ENCODE measurements around the gene IGSF3.

IGSF3 gene

DNA sequence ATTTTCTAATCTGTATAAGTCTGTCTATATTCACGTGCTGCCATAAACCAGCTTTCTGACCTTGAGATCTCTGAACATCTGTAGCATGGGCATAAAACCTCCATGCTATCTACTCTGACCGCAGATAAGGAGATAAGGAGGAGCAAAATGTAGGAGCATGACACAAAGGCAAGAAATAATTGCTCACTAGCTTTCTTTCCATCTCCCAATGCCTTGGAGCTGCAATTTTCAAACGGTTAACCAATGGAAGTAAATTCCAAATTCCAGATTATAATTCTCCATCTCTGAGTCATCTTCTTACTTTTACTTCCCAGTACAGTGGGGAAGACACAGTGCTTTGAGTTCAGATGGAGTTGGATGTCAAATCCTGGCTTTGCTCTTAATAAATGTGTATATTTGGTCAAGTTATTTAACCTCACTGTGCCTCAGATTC lies 138.3 kb downstream of the IGSF3 start:
- TF ChIP-seq, protein P1, sequence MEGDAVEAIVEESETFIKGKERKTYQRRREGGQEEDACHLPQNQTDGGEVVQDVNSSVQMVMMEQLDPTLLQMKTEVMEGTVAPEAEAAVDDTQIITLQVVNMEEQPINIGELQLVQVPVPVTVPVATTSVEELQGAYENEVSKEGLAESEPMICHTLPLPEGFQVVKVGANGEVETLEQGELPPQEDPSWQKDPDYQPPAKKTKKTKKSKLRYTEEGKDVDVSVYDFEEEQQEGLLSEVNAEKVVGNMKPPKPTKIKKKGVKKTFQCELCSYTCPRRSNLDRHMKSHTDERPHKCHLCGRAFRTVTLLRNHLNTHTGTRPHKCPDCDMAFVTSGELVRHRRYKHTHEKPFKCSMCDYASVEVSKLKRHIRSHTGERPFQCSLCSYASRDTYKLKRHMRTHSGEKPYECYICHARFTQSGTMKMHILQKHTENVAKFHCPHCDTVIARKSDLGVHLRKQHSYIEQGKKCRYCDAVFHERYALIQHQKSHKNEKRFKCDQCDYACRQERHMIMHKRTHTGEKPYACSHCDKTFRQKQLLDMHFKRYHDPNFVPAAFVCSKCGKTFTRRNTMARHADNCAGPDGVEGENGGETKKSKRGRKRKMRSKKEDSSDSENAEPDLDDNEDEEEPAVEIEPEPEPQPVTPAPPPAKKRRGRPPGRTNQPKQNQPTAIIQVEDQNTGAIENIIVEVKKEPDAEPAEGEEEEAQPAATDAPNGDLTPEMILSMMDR (IDR thresholded peaks at IDR 0.05; ENCODE audit: low read depth, low read length, missing control alignments) = no peak
- H3K4me3 ChIP-seq (ENCODE audit: low read depth, low read length) = no peak overlapping the region
- no peak for DNase-seq (ENCODE audit: low read depth)
- in situ Hi-C loops (cut with HindIII; ENCODE audit: low sequenced_read_pairs) = no loop called here

DNA sequence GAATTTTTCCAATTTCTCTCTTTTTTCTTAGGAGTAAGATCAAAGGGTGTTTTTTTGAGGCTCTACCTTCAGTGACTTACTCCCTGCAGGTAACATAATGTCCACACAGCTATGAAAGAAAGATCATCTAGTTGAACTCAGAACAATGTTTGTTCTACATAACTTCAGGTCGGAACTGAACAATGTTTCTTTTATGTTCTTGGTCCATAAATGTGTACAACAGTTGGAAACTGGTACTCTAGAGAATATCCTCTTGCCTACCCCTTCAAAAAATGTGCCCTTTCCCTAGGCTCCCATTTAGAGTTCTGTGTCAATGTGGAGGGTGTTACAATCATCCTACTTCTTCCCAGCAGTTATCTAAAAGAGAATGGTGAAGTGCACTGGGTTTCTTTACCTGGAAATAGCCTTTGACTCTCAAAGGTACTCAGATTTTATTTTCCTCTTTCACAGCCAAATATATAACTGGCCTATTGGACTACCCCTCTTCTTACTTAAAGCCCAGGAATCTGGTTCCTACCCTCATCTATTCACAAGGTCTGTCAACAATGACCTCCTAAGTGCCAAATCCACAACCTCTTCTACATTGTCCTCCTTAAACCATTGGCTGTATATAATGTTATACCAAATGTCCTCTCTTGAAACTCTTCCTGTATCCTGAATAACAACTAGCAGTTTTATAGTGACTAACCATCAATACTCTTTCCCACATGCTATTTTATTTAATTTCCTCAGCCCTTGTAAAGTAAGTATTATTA lies 139.0 kb downstream of the IGSF3 start:
- in situ Hi-C loops (cut with HindIII; ENCODE audit: low sequenced_read_pairs) = no loop called here
- H3K4me3 ChIP-seq (ENCODE audit: low read depth, low read length) = no peak overlapping the region
- TF ChIP-seq, protein P1 (IDR thresholded peaks at IDR 0.05; ENCODE audit: low read depth, low read length, missing control alignments) = no peak
- no peak for DNase-seq (ENCODE audit: low read depth)

DNA sequence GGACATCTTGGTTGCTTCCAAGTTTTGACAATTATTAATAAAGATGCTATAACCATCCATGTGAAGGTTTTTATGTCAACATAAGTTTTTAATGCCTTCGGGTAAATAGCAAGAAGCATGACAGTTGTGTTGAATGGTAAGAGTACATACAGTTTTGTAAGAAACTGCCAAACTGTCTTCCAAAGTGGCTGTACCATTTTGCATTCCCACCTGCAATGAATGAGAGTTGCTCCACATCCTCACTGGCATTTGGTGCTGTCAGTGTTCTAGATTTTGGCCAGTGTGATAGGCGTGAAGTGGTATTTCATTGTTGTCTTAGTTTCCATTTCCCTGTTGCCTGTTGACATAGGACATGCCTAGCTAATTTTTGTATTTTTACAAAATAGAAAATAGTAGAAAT lies 142.1 kb downstream of the IGSF3 start:
- DNase-seq (ENCODE audit: low read depth) = no peak
- in situ Hi-C loops (cut with HindIII; ENCODE audit: low sequenced_read_pairs) = no loop called here
- TF ChIP-seq, protein P1 (IDR thresholded peaks at IDR 0.05; ENCODE audit: low read depth, low read length, missing control alignments) = no peak
- no peak overlapping the region for H3K4me3 ChIP-seq (ENCODE audit: low read depth, low read length)

All from astrocyte of the cerebellum (primary cell).